Stomach (tissue), 4 donors: Measurements from ENCODE around the gene FKBP1C.

ENCODE experiments used
- EP300 ChIP-seq: sonication (generic); formaldehyde crosslinking; IDR thresholded peaks from one replicate; pipeline ENCODE4 v1.6.1; 2017; ENCODE audit warnings: antibody characterized with exemption
- POLR2A ChIP-seq, 4 donors: fragments of 450-650 bp; IDR thresholded peaks; one replicate each; pipeline ENCODE4 v1.6.1; 2016; ENCODE audit warnings: antibody characterized with exemption in 4 of 4, control low read depth in 2 of 4, mild to moderate bottlenecking in 1 of 4, moderate library complexity in 1 of 4
- POLR2AphosphoS5 ChIP-seq, 3 donors: sonication (generic); formaldehyde crosslinking; IDR thresholded peaks; one replicate each; pipeline ENCODE4 v1.6.1; 2016; ENCODE audit warnings: antibody characterized with exemption in 3 of 3
- TF ChIP-seq, protein P1 (sequence below), 7 experiments: fragments of 450-650 bp in 4 of 7; fragments of 200-600 bp in 3 of 7; sonication (generic) in 3 of 7; IDR thresholded peaks; one replicate each; pipeline ENCODE4 v1.5.1; 2016 to 2019; ENCODE audit warnings: antibody characterized with exemption in 7 of 7, control low read depth in 2 of 7, mild to moderate bottlenecking in 1 of 7

DNA sequence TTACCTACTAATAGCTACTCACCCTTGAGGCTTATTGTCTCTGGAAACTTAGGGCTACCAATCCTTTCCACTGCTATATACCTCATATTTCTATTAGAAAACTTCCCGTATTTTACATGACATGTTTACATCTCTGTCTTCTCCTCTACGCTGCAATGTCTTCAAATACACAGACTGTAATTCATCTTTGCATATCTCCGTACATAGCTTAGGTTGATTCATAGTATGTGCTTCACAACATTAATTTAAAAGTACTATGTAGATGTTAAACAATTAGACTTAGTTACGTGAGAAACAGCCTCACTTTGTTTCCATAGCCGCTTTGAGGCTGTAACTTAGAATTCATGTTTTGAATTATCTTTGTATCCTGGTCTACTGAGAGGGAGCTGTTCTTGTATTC lies 35.1 kb upstream of the FKBP1C start:
- TF ChIP-seq, protein P1, sequence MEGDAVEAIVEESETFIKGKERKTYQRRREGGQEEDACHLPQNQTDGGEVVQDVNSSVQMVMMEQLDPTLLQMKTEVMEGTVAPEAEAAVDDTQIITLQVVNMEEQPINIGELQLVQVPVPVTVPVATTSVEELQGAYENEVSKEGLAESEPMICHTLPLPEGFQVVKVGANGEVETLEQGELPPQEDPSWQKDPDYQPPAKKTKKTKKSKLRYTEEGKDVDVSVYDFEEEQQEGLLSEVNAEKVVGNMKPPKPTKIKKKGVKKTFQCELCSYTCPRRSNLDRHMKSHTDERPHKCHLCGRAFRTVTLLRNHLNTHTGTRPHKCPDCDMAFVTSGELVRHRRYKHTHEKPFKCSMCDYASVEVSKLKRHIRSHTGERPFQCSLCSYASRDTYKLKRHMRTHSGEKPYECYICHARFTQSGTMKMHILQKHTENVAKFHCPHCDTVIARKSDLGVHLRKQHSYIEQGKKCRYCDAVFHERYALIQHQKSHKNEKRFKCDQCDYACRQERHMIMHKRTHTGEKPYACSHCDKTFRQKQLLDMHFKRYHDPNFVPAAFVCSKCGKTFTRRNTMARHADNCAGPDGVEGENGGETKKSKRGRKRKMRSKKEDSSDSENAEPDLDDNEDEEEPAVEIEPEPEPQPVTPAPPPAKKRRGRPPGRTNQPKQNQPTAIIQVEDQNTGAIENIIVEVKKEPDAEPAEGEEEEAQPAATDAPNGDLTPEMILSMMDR (IDR thresholded peaks at IDR 0.05): no peak
- no peak for TF ChIP-seq POLR2AphosphoS5 (IDR thresholded peaks at IDR 0.05)
- TF ChIP-seq POLR2A (IDR thresholded peaks at IDR 0.05): no peak
- no peak for TF ChIP-seq EP300
